Neural cell (in vitro differentiated cells): ENCODE measurements around the gene PDE1A.

Source experiments
- CTCF ChIP-seq: fragments of 450-650 bp; IDR thresholded peaks from 2 replicates; pipeline ENCODE4 v1.5.1; 2014; ENCODE audit warnings: antibody characterized with exemption, mild to moderate bottlenecking, moderate library complexity; ENCODE audit not compliant: poor library complexity, severe bottlenecking
- EP300 ChIP-seq: fragments of 450-650 bp; conservative IDR thresholded peaks from 2 replicates; pipeline ENCODE4 v1.6.1; 2014; ENCODE audit warnings: antibody characterized with exemption, mild to moderate bottlenecking, moderate library complexity; ENCODE audit not compliant: poor library complexity, severe bottlenecking
- EZH2 ChIP-seq: fragments of 200-600, 300-800 bp; shearing (Covaris generic), sonication (generic); IDR thresholded peaks from 2 replicates; pipeline ENCODE4 v1.6.1; 2014; ENCODE audit warnings: antibody characterized with exemption, low read length, borderline replicate concordance, mild to moderate bottlenecking; ENCODE audit not compliant: insufficient read depth, poor library complexity, severe bottlenecking
- POLR2AphosphoS5 ChIP-seq: IDR thresholded peaks from 2 replicates; pipeline ENCODE4 v1.6.1; 2012
- RAD21 ChIP-seq: fragments of 450-650 bp; conservative IDR thresholded peaks from 2 replicates; pipeline ENCODE4 v1.6.1; 2014; ENCODE audit warnings: antibody characterized with exemption, mild to moderate bottlenecking, moderate library complexity
- REST ChIP-seq: IDR thresholded peaks from 2 replicates; pipeline ENCODE4 v1.6.1; 2012; ENCODE audit warnings: borderline replicate concordance
- SMC3 ChIP-seq: fragments of 450-650 bp; conservative IDR thresholded peaks from 2 replicates; pipeline ENCODE4 v1.6.1; 2014; ENCODE audit warnings: antibody characterized with exemption, mild to moderate bottlenecking, moderate library complexity; ENCODE audit not compliant: poor library complexity
- TAF1 ChIP-seq: IDR thresholded peaks from 2 replicates; pipeline ENCODE4 v1.6.1; 2012; ENCODE audit warnings: low read depth

GRCh38 chr2:182148344-182148743, 278.5 kb downstream of the PDE1A start:
- TF ChIP-seq CTCF (no peak), POLR2AphosphoS5 (no peak), SMC3 (no peak), EZH2 (no peak), EP300 (no peak), TAF1 (no peak), RAD21 (no peak), REST (no peak)
